GM18498 (cell line): ENCODE results near the gene RNGTT.
"Not testable (repeated sequence)": the region's sequence is repeated elsewhere in the genome, so short reads cannot be mapped to it uniquely, and the experiment has no call there.

Experiments
- ATAC-seq: cut with Tn5 transposase; IDR thresholded peaks from one replicate; pipeline ENCODE4 v1.9.1; 2021; ENCODE audit warnings: mild to moderate bottlenecking, moderate library complexity; ENCODE audit not compliant: unreplicated experiment

RNGTT gene

DNA sequence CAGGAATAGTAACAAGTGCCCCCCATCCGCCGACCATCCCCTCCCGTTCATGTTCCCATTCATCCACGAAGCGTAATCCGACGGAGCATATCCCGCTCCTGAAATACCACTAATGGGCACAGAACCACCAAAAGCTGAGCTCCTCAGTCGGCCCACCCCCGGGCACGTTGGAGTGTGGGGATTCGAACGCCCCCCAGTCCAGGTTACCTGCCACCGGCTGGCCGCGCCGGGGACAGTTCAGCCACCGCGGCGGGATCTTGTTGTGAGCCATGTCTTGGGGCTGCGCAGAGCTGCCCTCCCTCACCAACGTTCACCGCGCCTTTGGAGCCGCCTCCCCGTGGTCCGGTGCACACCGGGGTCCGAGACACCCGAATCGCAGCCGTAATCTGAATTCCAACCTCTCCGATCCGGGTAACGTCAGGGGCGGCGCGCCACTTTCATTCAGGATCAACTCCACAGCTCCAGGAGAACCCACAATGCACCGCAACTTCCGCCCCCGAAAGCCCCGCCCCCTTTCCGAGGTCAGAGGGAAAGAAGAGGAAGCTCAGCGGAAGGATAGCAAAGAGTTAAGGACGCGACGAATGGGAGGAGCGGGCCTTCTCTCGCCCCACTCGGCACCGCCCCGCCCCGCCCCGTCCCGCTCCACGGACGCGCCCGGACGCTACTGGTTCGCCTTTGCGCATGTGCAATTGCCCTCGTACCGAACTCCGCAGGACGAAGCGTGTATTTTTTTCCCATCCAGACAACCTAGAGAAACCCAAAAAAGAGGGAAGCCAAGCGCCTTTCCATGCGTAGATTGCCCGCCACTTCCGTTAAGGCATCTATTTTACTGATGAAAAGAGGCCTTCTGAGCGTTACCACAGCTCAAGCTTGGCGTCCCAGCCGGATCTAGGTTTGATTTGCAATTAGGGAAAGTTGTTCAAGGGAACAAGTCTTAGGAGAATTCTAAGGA, at the start of gene RNGTT:
RNGTT (minus strand) TSS at position 480 of the 952 bp plus-strand sequence; CDS start at position 271, 209 bp downstream.
- peak; percentile 98 for ATAC-seq

DNA sequence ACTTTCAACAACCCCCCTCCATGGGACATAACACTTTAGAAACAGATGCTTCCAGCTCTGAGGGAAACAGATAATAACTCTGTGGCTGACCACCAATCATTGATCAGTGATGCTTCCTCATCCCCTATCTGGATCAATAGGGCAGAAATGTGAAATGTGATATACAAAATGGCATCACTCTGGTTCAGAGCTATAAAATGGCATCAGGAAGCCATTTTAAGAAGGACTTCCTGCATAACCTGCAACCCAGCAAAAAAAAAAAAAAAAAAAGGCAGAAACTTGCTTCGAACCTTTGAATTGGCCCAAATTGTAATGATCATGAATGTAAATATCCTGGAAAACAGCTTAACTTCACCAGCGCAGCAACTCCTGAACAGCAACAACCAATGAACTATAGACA, 48.0 kb upstream of the RNGTT start:
- ATAC-seq: no peak

GRCh38 chr6:89010825-89011224, 47.4 kb upstream of the RNGTT start:
- no peak for ATAC-seq

GRCh38 chr6:89009624-89010059, 46.2 kb upstream of the RNGTT start:
- no peak for ATAC-seq

DNA sequence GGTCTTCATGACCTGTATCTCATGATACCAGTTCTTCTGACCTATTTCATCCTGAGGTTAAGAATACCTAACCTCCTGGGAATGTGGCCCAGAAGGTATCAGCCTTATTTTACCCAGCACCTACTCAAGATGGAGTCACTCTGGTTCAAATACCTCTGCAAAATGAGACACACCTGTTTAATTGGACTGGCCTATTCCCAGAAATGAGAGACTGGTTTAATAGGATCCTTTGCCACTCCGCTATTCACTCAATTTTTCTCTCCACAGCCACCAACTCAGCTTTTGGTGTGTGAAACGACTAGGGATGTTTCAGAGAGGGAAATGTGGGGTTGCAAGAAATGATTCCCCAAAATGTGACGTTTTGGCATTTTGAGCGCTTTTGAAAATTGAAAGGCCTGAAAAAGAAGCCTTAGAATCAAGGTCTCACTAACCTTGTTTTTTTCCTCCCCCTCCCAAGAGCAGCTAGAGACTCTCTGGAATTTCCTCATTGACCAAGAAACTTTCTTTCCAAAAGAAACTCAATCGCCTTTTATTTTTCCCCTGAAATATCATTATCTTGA, 45.5 kb upstream of the RNGTT start:
- no peak for ATAC-seq

GRCh38 chr6:89008001-89008814, 44.8 kb upstream of the RNGTT start:
- ATAC-seq: no peak

DNA sequence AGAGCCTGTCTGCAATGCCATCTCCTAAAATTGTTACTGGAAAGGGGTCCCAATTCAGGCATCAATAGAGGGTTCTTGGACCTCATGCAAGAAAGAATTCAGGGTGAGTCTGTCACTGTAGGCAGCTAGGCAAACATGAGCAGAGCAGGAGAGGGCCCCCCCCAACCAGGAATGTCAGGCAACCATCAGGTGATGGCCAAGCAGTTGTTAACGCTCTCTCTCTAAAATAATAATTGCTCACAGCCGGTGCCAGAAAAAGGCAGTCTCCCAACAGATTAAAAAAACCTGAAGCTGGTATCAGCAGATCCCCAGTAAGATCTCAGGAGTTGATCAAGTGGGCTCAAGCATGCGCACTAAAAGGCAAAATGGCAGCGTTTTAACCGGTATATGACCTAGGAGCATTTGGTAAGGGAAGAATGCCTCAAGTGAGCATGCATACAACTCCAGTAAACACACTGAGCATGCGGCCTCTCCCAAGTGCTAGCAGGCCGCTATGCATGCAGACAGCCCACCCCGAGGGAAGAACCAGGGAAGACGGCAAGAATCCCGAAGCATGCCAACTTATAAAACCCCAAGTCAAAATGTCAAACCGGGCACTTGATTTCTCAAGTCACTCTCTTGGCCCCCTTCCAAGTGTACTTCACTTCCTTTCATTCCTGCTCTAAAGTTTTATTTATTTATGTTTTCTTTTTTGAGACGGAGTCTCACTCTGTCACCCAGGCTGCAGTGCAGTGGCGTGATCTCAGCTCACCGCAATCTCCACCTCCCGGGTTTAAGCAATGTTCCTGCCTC, 44.0 kb upstream of the RNGTT start:
- ATAC-seq: no peak

- ATAC-seq: no peak
These were observed 39.1 kb upstream of the RNGTT start for GRCh38 chr6:89002523-89002922.

GRCh38 chr6:88997327-88997726, 33.9 kb upstream of the RNGTT start:
- no peak for ATAC-seq

DNA sequence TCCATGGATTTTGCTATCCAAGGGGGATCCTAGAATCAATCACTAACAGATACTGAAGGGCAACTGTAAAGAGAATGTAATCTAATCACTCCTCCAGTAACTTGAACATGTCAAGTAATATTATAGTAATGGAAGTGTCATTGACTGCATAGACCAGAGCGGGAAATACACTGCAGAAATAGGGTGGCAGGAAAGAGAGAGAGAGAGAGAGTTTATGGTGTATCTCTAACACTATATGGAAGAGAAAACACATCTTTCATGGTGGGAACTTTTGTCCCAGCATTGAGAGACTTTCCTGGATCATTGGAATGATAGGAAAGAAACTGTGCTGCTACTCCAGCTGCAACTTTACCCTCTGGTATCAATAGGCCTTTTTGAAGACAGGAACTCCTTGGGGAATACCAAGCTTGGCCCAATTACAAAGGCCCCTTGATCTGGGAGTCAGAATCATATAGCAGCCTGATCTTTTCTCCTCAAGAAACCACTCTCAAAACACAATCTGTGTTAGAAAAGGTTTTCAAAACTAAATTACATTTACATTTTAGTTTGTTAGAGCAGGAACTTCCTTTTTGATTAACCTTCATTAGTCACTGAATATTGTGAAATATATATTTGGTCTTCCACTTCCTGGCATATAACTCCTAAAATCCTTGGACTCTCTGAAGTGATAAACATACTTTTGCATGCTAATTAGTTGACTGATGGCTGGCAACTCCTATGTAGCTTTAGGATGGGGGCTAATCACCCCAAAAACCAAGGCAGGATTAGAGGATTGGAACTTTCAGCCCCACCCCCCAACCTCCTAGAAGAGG, 29.5 kb upstream of the RNGTT start:
- ATAC-seq: no peak

GRCh38 chr6:88989215-88989614, 25.8 kb upstream of the RNGTT start:
- ATAC-seq: no peak

DNA sequence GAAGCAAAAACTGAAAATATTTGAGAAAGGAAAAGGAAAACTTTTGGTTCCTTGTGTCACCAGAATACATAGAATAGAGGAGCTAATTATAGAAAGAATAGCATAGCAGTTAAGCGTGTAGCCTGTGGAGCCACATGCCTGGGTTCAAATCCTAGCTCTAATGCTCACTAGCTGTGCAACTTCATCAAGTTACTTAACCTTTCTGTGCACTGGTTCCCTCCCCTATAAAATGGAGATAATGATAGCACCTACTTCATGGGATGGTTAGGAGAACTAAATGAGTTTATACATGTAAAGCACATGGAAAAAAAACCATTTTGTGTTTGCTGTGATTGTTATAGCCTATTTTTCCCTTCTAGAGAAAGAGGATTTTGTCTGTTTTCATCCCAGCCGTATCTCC, 24.5 kb upstream of the RNGTT start:
- no peak for ATAC-seq

DNA sequence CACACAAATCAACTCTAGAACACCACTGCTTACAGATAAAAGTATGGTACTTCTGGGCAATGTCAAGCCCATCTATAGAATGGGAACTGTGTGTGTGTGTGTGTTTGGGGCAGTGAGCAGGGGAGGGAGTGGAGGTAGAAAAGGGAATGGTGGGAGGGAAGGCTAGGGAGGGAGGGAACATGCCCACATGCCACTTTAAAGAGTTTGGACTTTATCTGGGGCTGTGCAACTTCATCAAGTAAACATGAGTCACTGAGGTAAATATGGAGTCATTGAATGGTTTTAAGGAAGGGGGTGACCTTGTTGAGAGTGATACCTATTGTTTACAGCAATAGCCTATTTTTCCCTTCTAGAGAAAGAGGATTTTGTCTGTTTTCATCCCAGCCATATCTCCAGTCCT, 22.5 kb upstream of the RNGTT start:
- no peak for ATAC-seq

DNA sequence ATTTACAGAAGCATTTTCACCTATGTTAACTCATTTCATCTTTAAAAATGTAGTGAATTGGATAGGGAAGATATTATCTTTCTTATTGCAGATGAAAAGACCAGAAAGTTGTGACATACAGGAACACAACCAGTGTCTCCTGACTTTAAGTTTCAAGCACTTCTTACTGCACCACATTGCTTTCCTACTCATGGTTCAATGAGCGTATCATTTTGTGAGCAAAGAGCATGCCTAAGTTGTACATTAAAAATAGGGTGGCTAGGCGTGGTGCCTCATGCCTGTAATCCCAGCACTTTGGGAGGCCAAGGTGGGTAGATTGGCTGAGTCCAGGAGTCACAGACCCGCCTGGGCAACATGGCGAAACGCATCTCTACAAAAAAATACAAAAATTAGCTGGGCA, 21.2 kb upstream of the RNGTT start:
- ATAC-seq: no peak

GRCh38 chr6:88984152-88984551, 20.7 kb upstream of the RNGTT start:
- ATAC-seq: no peak

- ATAC-seq: no peak
These were observed 20.1 kb upstream of the RNGTT start for GRCh38 chr6:88983532-88983931.

GRCh38 chr6:88983129-88983528, 19.7 kb upstream of the RNGTT start:
- not testable (repeated sequence) for ATAC-seq

DNA sequence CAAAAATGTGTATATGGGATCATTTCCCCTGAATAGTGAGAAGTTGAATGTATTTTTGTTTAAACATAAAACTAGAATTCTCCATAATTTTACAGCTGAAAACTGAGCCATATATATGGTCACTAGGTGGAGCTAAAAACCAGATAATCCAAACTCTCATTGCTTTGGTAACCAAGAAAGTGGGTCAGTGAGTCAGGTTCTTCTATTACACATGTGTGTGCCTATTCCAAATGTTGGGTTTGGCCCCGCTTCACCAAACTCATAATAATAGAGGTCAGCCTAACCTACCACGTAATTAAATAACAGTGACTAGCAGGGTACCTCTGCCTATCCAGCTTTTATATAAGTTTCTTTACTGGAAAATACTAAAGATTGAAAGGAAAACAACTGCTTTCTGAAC, 19.3 kb upstream of the RNGTT start:
- peak; percentile 69 for ATAC-seq

- ATAC-seq: no peak
These were observed 12.0 kb upstream of the RNGTT start for GRCh38 chr6:88975369-88975768.
